Umbilical cord (tissue), 2 donors: ENCODE results near the gene TRAF1. TPM values are rescaled to one million over a fixed set of nuclear protein-coding genes. Genes with fewer than 3 reads are reported as not detected.

Experiments used
- DNase-seq: peaks from one replicate; pipeline ENCODE4 v3.0.0-alpha.2; 2015; ENCODE audit warnings: low spot score
- total RNA-seq: library from RNA; depleted of rRNA; stranded (reverse); fragments of >200 nt; gene quantifications from one replicate; pipeline ENCODE4 v1.2.3, GENCODE V29; 2014; ENCODE audit warnings: low replicate concordance; ENCODE audit not compliant: insufficient read depth

Gene TRAF1
- total RNA-seq, 1 donor from 2014 or later, result 12.5 TPM

DNA sequence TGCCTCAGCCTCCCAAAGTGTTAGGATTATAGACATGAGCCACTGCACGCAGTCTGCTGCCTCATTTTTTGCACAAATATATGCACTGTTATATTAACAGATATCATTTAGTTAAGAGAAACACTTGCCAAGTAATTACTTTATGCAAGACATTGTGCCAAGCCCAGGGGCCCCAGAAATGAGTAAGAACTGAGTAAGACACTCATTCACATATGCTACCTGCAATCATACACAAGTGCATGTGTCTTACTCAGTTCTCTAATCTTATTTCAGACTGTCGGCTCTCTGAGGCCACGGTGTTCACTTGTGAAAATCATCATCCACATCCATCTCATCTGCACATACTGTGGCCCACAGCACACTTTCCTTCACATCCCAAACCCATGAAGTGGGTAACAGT lies 16.0 kb downstream of the TRAF1 start:
- no peak for DNase-seq

GRCh38 chr9:120909904-120910303 lies 16.7 kb downstream of the TRAF1 start:
- no peak for DNase-seq

DNA sequence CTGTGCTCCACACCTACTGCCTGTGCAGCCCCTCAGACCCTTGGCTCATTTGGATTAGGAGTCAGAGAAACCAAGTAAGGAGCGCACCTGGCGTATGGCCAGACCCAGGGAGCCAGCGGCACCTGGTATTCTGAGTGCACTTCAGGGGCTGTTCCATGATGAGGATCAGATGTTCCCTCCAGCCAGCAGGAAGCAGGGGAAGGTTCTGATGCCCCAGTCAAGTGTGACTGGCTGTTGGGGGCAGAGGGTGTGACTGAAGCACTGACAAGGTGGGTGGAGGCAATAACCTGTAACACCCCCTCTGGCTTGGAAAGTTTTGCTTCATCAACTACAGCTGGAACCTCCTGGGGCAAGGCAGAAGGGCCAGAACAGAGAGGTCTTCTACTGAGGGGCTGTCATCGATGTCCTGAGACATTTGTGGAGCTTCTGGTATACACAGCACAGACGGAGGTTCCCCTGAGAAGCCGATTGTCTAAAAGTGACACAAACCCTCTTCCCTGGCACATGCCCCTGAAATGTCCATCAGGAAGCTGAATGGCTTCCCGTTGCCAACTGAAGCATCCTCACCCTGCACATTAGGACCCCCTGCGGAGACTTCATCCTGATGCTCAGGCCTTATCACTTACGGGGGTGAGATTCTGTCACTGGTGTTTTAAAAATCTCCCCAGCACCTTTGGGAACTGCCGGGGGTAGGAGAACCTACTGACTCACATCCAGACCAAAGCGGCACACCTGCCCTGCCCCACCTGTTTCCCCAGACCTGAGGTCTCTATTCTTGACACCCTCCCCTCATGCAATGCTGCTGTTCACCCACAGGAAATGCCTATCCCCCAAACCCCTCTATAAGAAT lies 21.1 kb downstream of the TRAF1 start:
- no peak for DNase-seq

- DNase-seq, result no peak
These were observed 21.7 kb downstream of the TRAF1 start for GRCh38 chr9:120904978-120905301.

DNA sequence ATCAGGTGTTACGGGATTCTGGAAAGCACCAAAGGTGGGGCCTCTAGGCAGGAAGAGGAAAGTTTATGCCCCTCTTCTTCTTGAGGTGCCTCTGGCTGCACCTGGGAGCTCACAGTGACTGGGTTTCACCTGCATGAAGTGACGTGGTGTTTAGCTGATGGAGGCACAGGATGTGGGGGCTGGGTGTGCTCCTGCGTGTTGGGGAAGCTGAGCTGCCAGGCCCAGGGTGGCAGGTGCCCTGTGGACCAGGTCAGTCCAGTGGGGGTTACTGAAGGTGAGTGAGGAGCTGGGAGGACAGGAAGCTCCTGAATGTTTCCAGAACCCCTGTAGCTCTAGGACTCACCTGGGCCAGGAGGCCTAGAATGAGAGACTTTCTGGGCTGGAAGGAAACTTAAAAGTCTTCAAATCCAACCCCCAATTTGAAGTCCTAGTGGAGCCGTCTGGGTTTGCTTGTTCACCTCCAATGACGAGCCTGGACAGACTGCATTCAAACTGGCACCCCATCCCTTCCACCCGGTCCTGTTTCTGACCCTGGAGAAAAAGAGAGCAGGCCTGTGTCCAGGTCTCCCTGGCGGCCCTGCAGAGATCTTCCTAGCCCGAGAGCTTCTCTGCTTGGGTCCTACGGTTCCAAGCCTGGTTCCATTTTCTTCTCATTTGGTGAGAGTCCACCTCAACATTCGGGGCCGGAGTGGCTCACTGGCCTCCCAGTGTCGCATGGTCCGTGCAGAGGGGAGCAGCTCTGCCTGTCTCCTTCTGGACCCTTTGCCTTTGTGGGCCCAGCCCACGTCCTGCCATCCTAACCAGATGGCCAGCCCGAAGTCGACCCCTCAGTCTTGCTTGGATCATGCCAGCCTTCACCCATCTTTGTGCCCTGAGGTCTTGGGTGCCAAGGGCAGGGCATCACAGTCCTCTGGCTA lies 22.3 kb downstream of the TRAF1 start:
- DNase-seq, result no peak

GRCh38 chr9:120902569-120903535 lies 23.7 kb downstream of the TRAF1 start:
- DNase-seq, result peak; percentile 39

GRCh38 chr9:120901755-120902568 lies 24.6 kb downstream of the TRAF1 start:
- no peak for DNase-seq

GRCh38 chr9:120900824-120901223 lies 25.8 kb downstream of the TRAF1 start:
- no peak for DNase-seq

- DNase-seq, result no peak
These were observed 27.0 kb downstream of the TRAF1 start for GRCh38 chr9:120899490-120900068.

- no peak for DNase-seq
These were observed 28.2 kb downstream of the TRAF1 start for GRCh38 chr9:120898396-120898795.

DNA sequence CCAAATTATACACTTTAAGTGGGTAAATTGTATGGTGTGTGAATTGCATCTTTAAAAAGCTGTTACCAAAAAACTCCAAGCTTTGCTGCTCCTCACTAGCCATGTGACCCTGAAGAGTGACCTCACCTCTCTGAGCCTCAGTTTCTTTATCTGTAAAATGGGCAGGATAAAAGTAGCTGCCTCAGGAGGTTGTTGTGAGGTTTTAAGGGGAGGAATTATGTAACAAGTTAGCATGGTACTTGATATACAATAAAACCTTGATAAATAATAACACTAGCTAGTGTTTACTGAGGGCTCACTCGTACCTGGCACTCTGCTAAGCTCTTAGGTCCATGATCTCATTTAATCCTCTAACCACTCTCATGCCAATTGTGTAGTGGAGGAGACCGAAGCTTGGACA lies 30.6 kb downstream of the TRAF1 start:
- no peak for DNase-seq

GRCh38 chr9:120894321-120895148 lies 32.1 kb downstream of the TRAF1 start:
- peak; percentile 69 for DNase-seq

DNA sequence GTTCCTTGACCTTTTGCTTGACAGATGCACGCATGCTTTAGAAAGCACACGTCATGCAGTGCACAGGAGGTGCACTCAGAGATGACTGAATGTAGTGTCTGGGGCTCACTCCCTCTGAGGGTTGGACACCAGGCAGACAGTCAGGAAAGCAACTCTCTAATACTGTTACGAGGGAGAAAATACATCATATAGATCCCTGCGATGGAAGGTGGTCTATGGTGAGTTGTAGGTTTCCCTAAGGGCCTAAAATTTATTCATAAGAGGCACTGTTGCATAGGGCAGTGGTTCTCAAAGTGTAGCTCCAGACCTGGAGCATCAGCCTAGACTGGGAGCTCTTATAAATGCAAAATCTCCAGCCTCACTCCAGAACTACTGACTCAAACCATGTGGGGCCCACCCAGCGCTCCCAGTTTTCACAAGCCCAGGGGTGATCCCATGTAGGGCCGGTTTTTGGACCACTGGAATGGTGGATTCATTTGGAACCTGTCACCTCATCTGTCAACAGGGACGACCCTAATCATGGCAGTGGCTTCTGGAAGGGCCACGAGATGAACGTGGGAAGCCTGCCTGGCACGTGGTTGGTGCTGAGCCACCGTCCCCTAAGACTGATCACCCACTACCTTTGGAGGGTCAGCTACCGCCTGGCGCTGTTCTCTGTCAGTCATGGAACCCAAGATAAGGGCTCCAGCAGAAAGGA lies 32.8 kb downstream of the TRAF1 start:
- peak; percentile 62 for DNase-seq

- no peak for DNase-seq
These were observed 33.6 kb downstream of the TRAF1 start for GRCh38 chr9:120892748-120893610.

- peak; percentile 22 for DNase-seq
These were observed 34.5 kb downstream of the TRAF1 start for GRCh38 chr9:120891884-120892747.

- no peak for DNase-seq
These were observed 35.2 kb downstream of the TRAF1 start for GRCh38 chr9:120891245-120891883.
